Mucosa of gallbladder (tissue), 1 donor: ENCODE measurements around the gene RPL4. TPM values are rescaled to one million over a fixed set of nuclear protein-coding genes. Genes with fewer than 3 reads are reported as not detected.
"Not testable (repeated sequence)": the region's sequence is repeated elsewhere in the genome, so short reads cannot be mapped to it uniquely, and the experiment has no call there.

Source experiments
- DNase-seq: peaks from one replicate; pipeline ENCODE4 v3.0.0-alpha.2; 2020; ENCODE audit warnings: low spot score
- total RNA-seq: library from RNA; stranded (reverse); gene quantifications from one replicate; pipeline ENCODE4 v1.2.1, GENCODE V29; 2021
- donor health status: DM: no; HTN: no; CAD: no.

RPL4 gene
- total RNA-seq, 1 donor from 2014 or later: 1,437 TPM

GRCh38 chr15:66491846-66492245 lies 12.8 kb downstream of the RPL4 start:
- DNase-seq: no peak

- no peak for DNase-seq
Observed at GRCh38 chr15:66489179-66489791, 15.4 kb downstream of the RPL4 start.

GRCh38 chr15:66488525-66488924 lies 16.1 kb downstream of the RPL4 start:
- DNase-seq: no peak

- no peak for DNase-seq
Observed at GRCh38 chr15:66486887-66487286, 17.8 kb downstream of the RPL4 start.

- no peak for DNase-seq
Observed at GRCh38 chr15:66484539-66485112, 20.0 kb downstream of the RPL4 start.

GRCh38 chr15:66483131-66483566 lies 21.5 kb downstream of the RPL4 start:
- peak; percentile 76 for DNase-seq

GRCh38 chr15:66482539-66482938 lies 22.1 kb downstream of the RPL4 start:
- no peak for DNase-seq

- DNase-seq: no peak
Observed at GRCh38 chr15:66481107-66481856, 23.4 kb downstream of the RPL4 start.

- no peak for DNase-seq
Observed at GRCh38 chr15:66480267-66480666, 24.4 kb downstream of the RPL4 start.

GRCh38 chr15:66477011-66477410 lies 27.6 kb downstream of the RPL4 start:
- no peak for DNase-seq

- no peak for DNase-seq
Observed at GRCh38 chr15:66476535-66476934, 28.1 kb downstream of the RPL4 start.

- DNase-seq: no peak
Observed at GRCh38 chr15:66474963-66475362, 29.7 kb downstream of the RPL4 start.

- DNase-seq: no peak
Observed at GRCh38 chr15:66474135-66474534, 30.5 kb downstream of the RPL4 start.

GRCh38 chr15:66472176-66472999 lies 32.3 kb downstream of the RPL4 start:
- no peak for DNase-seq

- DNase-seq: not testable (repeated sequence)
Observed at GRCh38 chr15:66470825-66471224, 33.8 kb downstream of the RPL4 start.

- DNase-seq: not testable (repeated sequence)
Observed at GRCh38 chr15:66467162-66468040, 37.3 kb downstream of the RPL4 start.

- DNase-seq: not testable (repeated sequence)
Observed at GRCh38 chr15:66465294-66465693, 39.4 kb downstream of the RPL4 start.

- DNase-seq: no peak
Observed at GRCh38 chr15:66462627-66463026, 42.0 kb downstream of the RPL4 start.

- no peak for DNase-seq
Observed at GRCh38 chr15:66461917-66462316, 42.7 kb downstream of the RPL4 start.

GRCh38 chr15:66461294-66461693 lies 43.4 kb downstream of the RPL4 start:
- not testable (repeated sequence) for DNase-seq
